BJ (cell line): Measurements from ENCODE around the gene RAB20. TPM values are rescaled to one million over a fixed set of nuclear protein-coding genes. Genes with fewer than 3 reads are reported as not detected.

Experiments used
- CTCF ChIA-PET: fragments of 350-600 bp; formaldehyde crosslinking; extraction: SDS; loops from one replicate; lab custom pipeline; 2021; ENCODE audit warnings: antibody characterized with exemption, inconsistent platforms; lab: Yijun Ruan, JAX
- POLR2A ChIA-PET: fragments of 300-600 bp; sonication (Branson Sonifier 250); formaldehyde crosslinking; extraction: SDS; loops from one replicate; lab custom pipeline; 2021; ENCODE audit warnings: antibody characterized with exemption; lab: Charles Lee
- DNase-seq: peaks from one replicate; pipeline ENCODE4 v3.0.0-alpha.2; 2011; ENCODE audit warnings: low read depth
- H3K27me3 ChIP-seq: 2 replicates; pipeline ENCODE4 v1.6.0; 2011; ENCODE audit warnings: low read length; ENCODE audit not compliant: control insufficient read depth, insufficient read depth
- H3K36me3 ChIP-seq: 2 replicates; pipeline ENCODE4 v1.5.1; 2011; ENCODE audit warnings: low read length; ENCODE audit not compliant: control insufficient read depth, insufficient read depth
- H3K4me3 ChIP-seq: 2 replicates; pipeline ENCODE4 v1.5.1; 2011; ENCODE audit warnings: low read depth, mild to moderate bottlenecking, control low read depth, low read length
- CTCF ChIP-seq: IDR thresholded peaks from 2 replicates; pipeline ENCODE4 v1.5.1; 2011; ENCODE audit warnings: low read depth, mild to moderate bottlenecking, control low read depth, inconsistent platforms, low read length, moderate library complexity; ENCODE audit not compliant: insufficient read depth
- polyA plus RNA-seq: library from polyadenylated mRNA; depleted of rRNA; stranded (reverse); fragments of >200 nt; gene quantifications from 2 replicates; pipeline ENCODE4 v1.2.3, GENCODE V29; 2011

Gene RAB20
- polyA plus RNA-seq, 1 experiment, result 4.9 TPM

GRCh38 chr13:110509971-110510786 lies 51.3 kb downstream of the RAB20 start:
- ChIA-PET POLR2A (no interaction called here), CTCF (no interaction called here)

GRCh38 chr13:110509478-110509926 lies 52.0 kb downstream of the RAB20 start:
- CTCF ChIA-PET, result no interaction called here
- DNase-seq, result no peak

More at GRCh38 chr13:110509971-110510786, 51.3 kb downstream of the RAB20 start:
- Histone ChIP-seq H3K4me3 (no peak overlapping the region), H3K27me3 (no peaks in the 10 kb centered on the region), H3K36me3 (peaks cover 44% of the 10 kb centered on the region)
- DNase-seq, result no peak
- TF ChIP-seq CTCF, result no peak

GRCh38 chr13:110507678-110508381 lies 53.7 kb downstream of the RAB20 start:
- H3K27me3 ChIP-seq, result no peaks in the 10 kb centered on the region
- no peak for TF ChIP-seq CTCF
- POLR2A ChIA-PET, result no interaction called here
- DNase-seq, result no peak
- H3K4me3 ChIP-seq, result no peak overlapping the region
- CTCF ChIA-PET, result interaction anchor here (1.1 kb wide), 1 partner anchor 8 kb away, joined by 3 read pairs; no protein-coding TSS in a partner anchor
- H3K36me3 ChIP-seq, result peaks cover 52% of the 10 kb centered on the region

More at GRCh38 chr13:110509478-110509926, 52.0 kb downstream of the RAB20 start:
- no peaks in the 10 kb centered on the region for H3K27me3 ChIP-seq
- peaks cover 44% of the 10 kb centered on the region for H3K36me3 ChIP-seq
- POLR2A ChIA-PET, result no interaction called here
- H3K4me3 ChIP-seq, result no peak overlapping the region
- TF ChIP-seq CTCF, result no peak

- TF ChIP-seq CTCF, result no peak
- DNase-seq, result no peak
- H3K4me3 ChIP-seq, result no peak overlapping the region
- H3K27me3 ChIP-seq, result no peaks in the 10 kb centered on the region
- ChIA-PET POLR2A (no interaction called here), CTCF (no interaction called here)
- peaks cover 51% of the 10 kb centered on the region for H3K36me3 ChIP-seq
Observed at GRCh38 chr13:110506859-110507566, 54.5 kb downstream of the RAB20 start.

GRCh38 chr13:110506396-110506795 lies 55.1 kb downstream of the RAB20 start:
- no peak overlapping the region for H3K4me3 ChIP-seq
- CTCF ChIA-PET, result no interaction called here
- H3K36me3 ChIP-seq, result peaks cover 49% of the 10 kb centered on the region
- POLR2A ChIA-PET, result no interaction called here
- no peak for TF ChIP-seq CTCF
- no peaks in the 10 kb centered on the region for H3K27me3 ChIP-seq
- no peak for DNase-seq
